Liver (tissue), 9 donors: ENCODE results near the gene DPH2. TPM values are rescaled to one million over a fixed set of nuclear protein-coding genes. Genes with fewer than 3 reads are reported as not detected.

Experiments used
- DNase-seq: peaks from one replicate; pipeline ENCODE4 v3.0.0-alpha.2; 2017; ENCODE audit warnings: low spot score
- H3K27ac ChIP-seq, 2 donors: one replicate each; pipeline ENCODE4 v1.7.0; 2013; ENCODE audit warnings: inconsistent platforms in 2 of 2, low read length in 2 of 2, control low read depth in 1 of 2, low read depth in 1 of 2, mild to moderate bottlenecking in 1 of 2
- H3K27me3 ChIP-seq, 4 donors: one replicate each; pipeline versions ENCODE4 v1.6.1 to v1.7.0; 2013; ENCODE audit warnings: low read length in 3 of 4, inconsistent platforms in 1 of 4, mild to moderate bottlenecking in 1 of 4, moderate library complexity in 1 of 4; ENCODE audit not compliant: control insufficient read depth in 4 of 4, insufficient read depth in 4 of 4
- H3K36me3 ChIP-seq, 4 donors: one replicate each; pipeline versions ENCODE4 v1.6.1 to v1.7.0; 2013; ENCODE audit warnings: low read length in 3 of 4, mild to moderate bottlenecking in 3 of 4, low read depth in 1 of 4, moderate library complexity in 1 of 4; ENCODE audit not compliant: control insufficient read depth in 4 of 4, insufficient read depth in 3 of 4
- H3K4me1 ChIP-seq, 4 donors: one replicate each; pipeline versions ENCODE4 v1.6.1 to v1.7.0; 2013; ENCODE audit warnings: low read length in 3 of 4, mild to moderate bottlenecking in 3 of 4, moderate library complexity in 1 of 4; ENCODE audit not compliant: control insufficient read depth in 4 of 4, insufficient read depth in 4 of 4
- H3K4me3 ChIP-seq, 3 donors: one replicate each; pipeline versions ENCODE4 v1.6.1 to v1.7.0; 2013; ENCODE audit warnings: low read length in 3 of 3, control low read depth in 1 of 3, low read depth in 1 of 3, mild to moderate bottlenecking in 1 of 3
- H3K9ac ChIP-seq, 2 donors: one replicate each; pipeline ENCODE4 v1.7.0; 2013; ENCODE audit warnings: low read length in 2 of 2, mild to moderate bottlenecking in 2 of 2, moderate library complexity in 2 of 2, control low read depth in 1 of 2, low read depth in 1 of 2
- H3K9me3 ChIP-seq, 4 donors: one replicate each; pipeline versions ENCODE4 v1.6.1 to v1.7.0; 2013; ENCODE audit warnings: low read length in 3 of 4; ENCODE audit not compliant: control insufficient read depth in 4 of 4
- CTCF ChIP-seq: fragments of 150-350 bp; IDR thresholded peaks from 2 replicates; pipeline ENCODE4 v1.5.1; 2017; ENCODE audit warnings: improper control_type of control experiment, low read depth, low read length; ENCODE audit not compliant: missing input control
- EGR1 ChIP-seq, 2 donors: IDR thresholded peaks; 2 replicates each; pipeline ENCODE4 v1.6.1; 2016 to 2018; ENCODE audit warnings: antibody characterized with exemption in 2 of 2, low read depth in 2 of 2
- FOXA1 ChIP-seq: IDR thresholded peaks from 2 replicates; pipeline ENCODE4 v1.6.1; 2016; ENCODE audit warnings: antibody characterized with exemption
- HNF4A ChIP-seq, 2 donors: conservative IDR thresholded peaks; 2 replicates each; pipeline ENCODE4 v1.6.1; 2016; ENCODE audit warnings: antibody characterized with exemption in 2 of 2, mild to moderate bottlenecking in 2 of 2
- JUND ChIP-seq, 2 donors: IDR thresholded peaks; 2 replicates each; pipeline ENCODE4 v1.6.1; 2016; ENCODE audit warnings: antibody characterized with exemption in 2 of 2
- MAX ChIP-seq: IDR thresholded peaks from 2 replicates; pipeline ENCODE4 v1.6.1; 2016; ENCODE audit warnings: antibody characterized with exemption
- RAD21 ChIP-seq, 2 donors: IDR thresholded peaks; 2 replicates each; pipeline ENCODE4 v1.6.1; 2016; ENCODE audit warnings: antibody characterized with exemption in 2 of 2, mild to moderate bottlenecking in 2 of 2
- RXRA ChIP-seq, 2 donors: IDR thresholded peaks; 2 replicates each; pipeline ENCODE4 v1.6.1; 2017 to 2018; ENCODE audit warnings: antibody characterized with exemption in 2 of 2, mild to moderate bottlenecking in 1 of 2
- SP1 ChIP-seq: IDR thresholded peaks from 2 replicates; pipeline ENCODE4 v1.6.1; 2018; ENCODE audit warnings: antibody characterized with exemption, mild to moderate bottlenecking
- TAF1 ChIP-seq: conservative IDR thresholded peaks from 2 replicates; pipeline ENCODE4 v1.6.1; 2016; ENCODE audit warnings: antibody characterized with exemption, mild to moderate bottlenecking
- YY1 ChIP-seq: IDR thresholded peaks from 2 replicates; pipeline ENCODE4 v1.6.1; 2016; ENCODE audit warnings: antibody characterized with exemption, mild to moderate bottlenecking
- ZBTB33 ChIP-seq: IDR thresholded peaks from 2 replicates; pipeline ENCODE4 v1.6.1; 2016; ENCODE audit warnings: antibody characterized with exemption
- WGBS: extraction: QIAGEN DNeasy Blood & Tissue Kit; methylation state at CpG from one replicate; pipeline ENCODE4 v1.1.7; 2013; 5-methylcytosine and 5-hydroxymethylcytosine counted together
- polyA plus RNA-seq, 2 donors: library from polyadenylated mRNA; stranded (reverse) in 1 of 2; unstranded in 1 of 2; fragments of 200-250 nt in 1 of 2; fragments of >200 nt in 1 of 2; fragmentation: Nextera tagmentation in 1 of 2; extraction: Ambion mirVana in 1 of 2; gene quantifications; one replicate each; pipeline versions ENCODE4 v1.2.1 to v1.2.3, GENCODE V29; 2013 to 2015
- total RNA-seq, 2 donors: library from RNA; depleted of rRNA; stranded (reverse); fragments of >200 nt; gene quantifications; one replicate each; pipeline ENCODE4 v1.2.3, GENCODE V29; 2014
- donor health status: healthy.
- donor health status: healthy.
- donor health status: healthy.
- donor health status: healthy.
- donor health status: healthy.

DPH2 gene
- total and polyA plus RNA-seq, 4 donors: 9.3 to 20.9 (median 15.4) TPM

- no peak for TF ChIP-seq HNF4A (conservative IDR thresholded peaks at IDR 0.05)
- no peak for TF ChIP-seq CTCF
- no peak for TF ChIP-seq RXRA (IDR thresholded peaks at IDR 0.05)
- no peak for TF ChIP-seq JUND (IDR thresholded peaks at IDR 0.05)
- TF ChIP-seq YY1: no peak
- no peak for TF ChIP-seq TAF1
- TF ChIP-seq RAD21 (IDR thresholded peaks at IDR 0.05): no peak
Observed at GRCh38 chr1:44010935-44011471, 41.2 kb downstream of the DPH2 start (continued).

GRCh38 chr1:44012404-44012803 is 42.6 kb downstream of the DPH2 start:
- no peak overlapping the region for H3K4me3 ChIP-seq
- H3K4me1 ChIP-seq: no peaks in the 10 kb centered on the region
- no peak for DNase-seq
- H3K36me3 ChIP-seq: no peaks in the 10 kb centered on the region
- 73% methylated on average over 2 of the region's 2 CpGs for WGBS
- no peak overlapping the region for H3K27ac ChIP-seq
- no peaks in the 10 kb centered on the region for H3K9me3 ChIP-seq
- H3K9ac ChIP-seq: no peak overlapping the region
- no peaks in the 10 kb centered on the region for H3K27me3 ChIP-seq
- TF ChIP-seq ZBTB33 (no peak), CTCF (no peak), SP1 (no peak), EGR1 (IDR thresholded peaks at IDR 0.05; ENCODE audit: low read depth in 2 of 2) (no peak), MAX (no peak)

- Histone ChIP-seq H3K4me1 (no peaks in the 10 kb centered on the region), H3K9ac (no peak overlapping the region), H3K9me3 (no peaks in the 10 kb centered on the region), H3K27me3 (no peaks in the 10 kb centered on the region), H3K27ac (no peak overlapping the region), H3K36me3 (no peaks in the 10 kb centered on the region), H3K4me3 (no peak overlapping the region)
- TF ChIP-seq SP1: no peak
- TF ChIP-seq RAD21 (IDR thresholded peaks at IDR 0.05): no peak
- TF ChIP-seq EGR1 (IDR thresholded peaks at IDR 0.05; ENCODE audit: low read depth in 2 of 2): no peak
- TF ChIP-seq TAF1: no peak
- no peak for TF ChIP-seq FOXA1
- no peak for DNase-seq
- WGBS: 75% methylated on average over 13 of the region's 13 CpGs
Observed at GRCh38 chr1:44012941-44013609, 43.3 kb downstream of the DPH2 start.
